GM19239 (cell line): ENCODE data around the gene TNFRSF8.

Source experiments
- DNase-seq: peaks from one replicate; pipeline ENCODE4 v3.0.0; 2011; ENCODE audit warnings: low spot score; ENCODE audit not compliant: insufficient read length
- FAIRE-seq: peaks from 2 replicates; lab custom pipeline; 2011; peaks lifted over from hg19 to GRCh38; lab: Jason Lieb, UNC

Gene TNFRSF8

GRCh38 chr1:12138196-12139168 lies 75.4 kb downstream of the TNFRSF8 start:
- FAIRE-seq (no peak), DNase-seq (no peak)

DNA sequence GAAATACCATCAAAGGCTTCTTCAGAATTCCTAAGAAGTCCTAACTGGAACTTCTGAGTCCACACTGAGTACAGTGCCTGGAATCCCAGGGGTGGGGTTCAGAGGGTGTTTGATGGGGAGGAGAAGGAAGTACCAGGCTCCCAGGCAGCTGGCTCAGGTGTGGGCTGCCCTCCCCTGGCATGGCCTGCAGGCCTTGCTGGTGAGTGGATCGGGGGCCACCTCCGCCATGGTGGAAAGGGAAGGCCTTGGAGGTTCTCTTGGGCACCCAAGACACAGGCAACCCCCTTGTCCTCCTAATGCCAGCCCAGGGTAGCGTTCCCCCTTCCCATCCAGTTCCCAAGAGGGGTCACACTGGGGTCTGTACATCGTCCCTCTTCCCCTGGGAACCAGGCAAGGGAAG lies 76.9 kb downstream of the TNFRSF8 start:
- FAIRE-seq (no peak), DNase-seq (no peak)

GRCh38 chr1:12140515-12141162 lies 77.5 kb downstream of the TNFRSF8 start:
- FAIRE-seq = no peak
- no peak for DNase-seq

DNA sequence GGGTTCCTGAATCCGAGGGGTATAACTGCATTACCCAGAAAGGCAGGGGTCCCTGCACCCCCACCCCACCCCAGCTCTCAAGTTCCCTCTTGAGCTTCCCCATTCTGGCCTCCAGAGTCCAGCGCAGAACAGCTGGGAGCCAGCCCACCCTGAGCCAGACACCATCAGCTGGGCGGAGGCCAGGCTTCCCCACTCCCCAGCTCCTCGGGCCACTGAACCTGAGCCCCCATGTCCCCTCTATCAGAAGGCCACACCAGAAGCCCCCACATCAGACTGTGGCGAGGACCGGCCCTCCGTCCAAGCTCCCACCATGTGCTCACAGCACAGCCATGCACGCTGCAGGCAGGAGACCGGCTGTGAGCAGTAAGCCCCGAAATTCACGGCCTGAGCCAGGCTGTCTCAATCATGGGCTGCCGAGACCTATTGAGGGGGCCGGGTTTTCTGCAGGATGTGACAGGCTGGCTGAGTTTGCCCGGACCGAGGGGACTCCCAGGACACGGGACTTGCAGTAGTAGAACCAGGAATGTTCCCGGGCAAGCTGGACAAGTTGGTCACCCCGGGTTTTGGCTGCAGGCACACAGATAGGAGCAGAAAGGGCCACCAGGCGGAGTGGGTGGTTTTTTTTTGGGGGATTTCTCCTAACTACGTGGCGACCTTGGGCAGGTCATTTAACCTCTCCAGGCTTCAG lies 78.2 kb downstream of the TNFRSF8 start:
- DNase-seq (no peak), FAIRE-seq (no peak)

DNA sequence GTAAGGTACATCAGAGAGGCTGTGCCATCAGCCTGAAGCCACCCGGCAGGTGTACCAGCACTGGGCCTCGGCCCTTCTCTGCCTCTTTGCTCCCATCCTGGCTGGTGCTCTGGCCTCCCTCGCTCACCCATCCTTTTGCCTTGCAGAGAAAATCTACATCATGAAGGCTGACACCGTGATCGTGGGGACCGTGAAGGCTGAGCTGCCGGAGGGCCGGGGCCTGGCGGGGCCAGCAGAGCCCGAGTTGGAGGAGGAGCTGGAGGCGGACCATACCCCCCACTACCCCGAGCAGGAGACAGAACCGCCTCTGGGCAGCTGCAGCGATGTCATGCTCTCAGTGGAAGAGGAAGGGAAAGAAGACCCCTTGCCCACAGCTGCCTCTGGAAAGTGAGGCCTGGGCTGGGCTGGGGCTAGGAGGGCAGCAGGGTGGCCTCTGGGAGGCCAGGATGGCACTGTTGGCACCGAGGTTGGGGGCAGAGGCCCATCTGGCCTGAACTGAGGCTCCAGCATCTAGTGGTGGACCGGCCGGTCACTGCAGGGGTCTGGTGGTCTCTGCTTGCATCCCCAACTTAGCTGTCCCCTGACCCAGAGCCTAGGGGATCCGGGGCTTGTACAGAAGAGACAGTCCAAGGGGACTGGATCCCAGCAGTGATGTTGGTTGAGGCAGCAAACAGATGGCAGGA lies 79.2 kb downstream of the TNFRSF8 start:
- FAIRE-seq = no peak
- DNase-seq = no peak

DNA sequence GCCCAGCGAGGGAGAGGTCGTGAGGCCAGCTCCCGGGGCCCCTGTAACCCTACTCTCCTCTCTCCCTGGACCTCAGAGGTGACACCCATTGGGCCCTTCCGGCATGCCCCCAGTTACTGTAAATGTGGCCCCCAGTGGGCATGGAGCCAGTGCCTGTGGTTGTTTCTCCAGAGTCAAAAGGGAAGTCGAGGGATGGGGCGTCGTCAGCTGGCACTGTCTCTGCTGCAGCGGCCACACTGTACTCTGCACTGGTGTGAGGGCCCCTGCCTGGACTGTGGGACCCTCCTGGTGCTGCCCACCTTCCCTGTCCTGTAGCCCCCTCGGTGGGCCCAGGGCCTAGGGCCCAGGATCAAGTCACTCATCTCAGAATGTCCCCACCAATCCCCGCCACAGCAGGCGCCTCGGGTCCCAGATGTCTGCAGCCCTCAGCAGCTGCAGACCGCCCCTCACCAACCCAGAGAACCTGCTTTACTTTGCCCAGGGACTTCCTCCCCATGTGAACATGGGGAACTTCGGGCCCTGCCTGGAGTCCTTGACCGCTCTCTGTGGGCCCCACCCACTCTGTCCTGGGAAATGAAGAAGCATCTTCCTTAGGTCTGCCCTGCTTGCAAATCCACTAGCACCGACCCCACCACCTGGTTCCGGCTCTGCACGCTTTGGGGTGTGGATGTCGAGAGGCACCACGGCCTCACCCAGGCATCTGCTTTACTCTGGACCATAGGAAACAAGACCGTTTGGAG lies 80.0 kb downstream of the TNFRSF8 start:
- DNase-seq (no peak), FAIRE-seq (no peak)

DNA sequence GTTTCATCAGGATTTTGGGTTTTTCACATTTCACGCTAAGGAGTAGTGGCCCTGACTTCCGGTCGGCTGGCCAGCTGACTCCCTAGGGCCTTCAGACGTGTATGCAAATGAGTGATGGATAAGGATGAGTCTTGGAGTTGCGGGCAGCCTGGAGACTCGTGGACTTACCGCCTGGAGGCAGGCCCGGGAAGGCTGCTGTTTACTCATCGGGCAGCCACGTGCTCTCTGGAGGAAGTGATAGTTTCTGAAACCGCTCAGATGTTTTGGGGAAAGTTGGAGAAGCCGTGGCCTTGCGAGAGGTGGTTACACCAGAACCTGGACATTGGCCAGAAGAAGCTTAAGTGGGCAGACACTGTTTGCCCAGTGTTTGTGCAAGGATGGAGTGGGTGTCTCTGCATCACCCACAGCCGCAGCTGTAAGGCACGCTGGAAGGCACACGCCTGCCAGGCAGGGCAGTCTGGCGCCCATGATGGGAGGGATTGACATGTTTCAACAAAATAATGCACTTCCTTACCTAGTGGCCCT lies 80.6 kb downstream of the TNFRSF8 start:
- FAIRE-seq (peak; percentile 92), DNase-seq (no peak)

- DNase-seq (no peak), FAIRE-seq (no peak)
These were observed 81.1 kb downstream of the TNFRSF8 start for GRCh38 chr1:12144236-12144635.

GRCh38 chr1:12144969-12145368 lies 81.9 kb downstream of the TNFRSF8 start:
- DNase-seq = no peak
- no peak for FAIRE-seq

DNA sequence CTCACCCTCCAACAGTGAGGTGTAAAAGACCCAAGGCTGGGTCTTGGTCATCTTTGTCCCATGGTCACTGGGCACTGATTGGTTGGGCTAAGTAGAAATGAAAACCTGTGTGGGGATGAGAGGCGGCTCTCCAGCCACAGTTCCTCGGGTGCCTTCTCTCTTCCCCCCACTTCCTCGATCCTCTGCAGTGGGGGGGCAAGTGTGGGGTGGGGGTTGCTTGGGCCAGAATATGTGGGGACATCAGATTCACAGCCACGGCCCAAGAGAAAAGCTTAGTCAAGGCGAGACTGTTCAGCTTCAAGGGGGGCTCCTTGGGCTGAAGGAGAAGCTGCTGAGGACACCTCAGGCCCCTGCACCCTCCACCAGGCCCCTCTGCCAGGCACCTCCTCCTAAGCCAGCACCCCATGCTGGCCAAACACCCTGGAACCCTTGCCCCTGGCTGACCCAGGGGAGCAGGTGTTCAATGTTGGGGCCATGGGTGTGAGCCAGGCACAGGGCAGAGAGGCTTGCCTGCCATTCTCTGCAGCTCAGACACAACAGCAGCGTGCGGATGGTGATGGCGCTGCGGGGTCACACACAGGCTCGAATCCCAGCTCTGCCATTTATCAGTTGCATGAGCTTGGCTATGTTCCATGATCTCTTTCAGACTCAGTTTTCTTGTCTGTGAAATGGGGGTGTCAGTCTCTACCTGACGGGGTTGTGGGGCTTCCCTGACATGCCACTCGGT lies 82.7 kb downstream of the TNFRSF8 start:
- no peak for FAIRE-seq

GRCh38 chr1:12146343-12147112 lies 83.4 kb downstream of the TNFRSF8 start:
- no peak for FAIRE-seq
- DNase-seq = no peak

More for the DNA sequence above, 82.7 kb downstream of the TNFRSF8 start:
- no peak for DNase-seq

- DNase-seq (no peak), FAIRE-seq (peak; percentile 8)
These were observed 84.1 kb downstream of the TNFRSF8 start for GRCh38 chr1:12147201-12147701.

DNA sequence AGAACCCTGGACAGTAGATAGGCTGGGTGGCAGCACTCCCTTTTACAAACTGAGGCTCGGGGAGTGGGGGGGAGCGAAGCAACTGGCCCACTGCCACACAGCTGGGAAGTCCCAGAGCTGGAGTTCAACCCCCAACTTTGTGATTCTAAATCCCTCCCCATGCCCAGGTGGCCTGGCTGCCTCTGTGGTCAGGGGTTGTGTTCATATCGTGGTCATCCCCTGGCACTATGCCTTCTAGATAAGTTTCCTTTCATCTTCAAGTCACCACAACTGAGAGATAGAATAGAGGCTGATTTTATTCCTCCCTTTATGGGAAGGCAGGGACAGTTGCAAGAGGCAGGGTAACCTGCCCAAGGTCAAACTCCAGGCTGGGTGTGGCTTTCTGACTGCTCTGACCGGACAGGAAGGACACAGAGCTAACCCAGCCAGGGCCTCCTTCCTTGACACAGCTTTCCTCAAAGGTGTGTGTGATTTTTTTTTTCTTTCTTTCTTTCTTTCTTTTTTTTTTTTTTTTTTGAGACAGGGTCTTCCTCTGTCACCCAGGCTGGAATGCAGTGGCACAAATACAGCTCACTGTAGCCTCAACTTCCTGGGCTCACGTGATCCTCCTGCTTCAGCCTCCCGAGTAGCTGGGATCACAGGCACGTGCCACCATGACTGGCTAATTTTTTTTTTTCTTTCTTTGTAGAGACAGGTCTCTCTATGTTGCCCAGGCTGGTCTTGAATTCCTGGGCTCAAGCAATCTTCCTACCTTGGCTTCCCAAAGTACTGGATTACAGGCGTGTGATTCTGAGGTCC lies 85.3 kb downstream of the TNFRSF8 start:
- DNase-seq (no peak), FAIRE-seq (no peak)

DNA sequence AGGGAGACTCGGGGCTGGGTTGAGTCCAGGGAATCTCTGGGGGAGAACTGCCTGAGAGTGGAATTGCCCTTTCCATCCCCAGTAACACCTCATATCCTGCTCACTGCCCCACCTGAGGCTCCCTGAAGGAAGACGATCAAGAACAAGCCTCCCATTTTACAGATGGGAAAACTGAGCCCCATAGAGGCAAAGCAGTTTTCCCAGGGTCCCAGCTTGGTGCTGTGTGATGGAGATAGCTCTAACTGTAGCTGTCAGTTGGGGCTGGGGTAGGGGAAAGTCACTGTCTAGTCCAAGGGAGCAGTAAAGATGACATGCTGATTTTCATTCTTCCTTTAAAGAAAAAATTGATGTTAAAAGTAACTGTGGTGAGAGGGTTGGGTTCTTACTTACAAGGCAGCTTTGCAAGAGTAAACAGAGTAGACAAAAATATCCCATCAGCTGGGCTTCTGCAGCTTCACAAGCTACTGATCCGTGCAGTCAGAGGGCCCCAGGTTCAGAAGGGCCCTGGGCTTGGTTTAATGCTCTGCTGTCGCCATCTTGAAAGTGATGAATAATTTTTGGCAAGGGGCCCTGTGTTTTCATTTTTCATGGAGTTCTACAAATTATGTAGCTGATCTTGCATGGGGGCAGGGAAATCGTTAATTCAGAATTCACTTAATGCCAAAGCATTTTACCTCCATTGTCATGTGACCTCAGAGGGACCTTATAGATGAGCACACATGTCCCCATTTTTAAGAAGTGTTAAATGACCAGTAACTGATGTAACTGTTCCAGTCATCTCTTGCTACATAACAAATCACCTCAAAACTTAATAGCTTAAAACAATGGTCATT lies 86.1 kb downstream of the TNFRSF8 start:
- no peak for DNase-seq
- peak; percentile 85 for FAIRE-seq

- FAIRE-seq (no peak), DNase-seq (no peak)
These were observed 86.7 kb downstream of the TNFRSF8 start for GRCh38 chr1:12149791-12150175.
